Measurements from ENCODE around the gene GIGYF1.
"Not testable (repeated sequence)": the region's sequence is repeated elsewhere in the genome, so short reads cannot be mapped to it uniquely, and the experiment has no call there.

The GIGYF1 gene

GRCh38 chr7:100720279-100720670, 26.2 kb upstream of the GIGYF1 start, which contains the start of gene EPO:
EPO (plus strand) TSS chr7:100720468; CDS start chr7:100720981, 513 bp downstream.
- Mint-ChIP-seq H3K27me3 (peaks cover 38% of the 10 kb centered on the region), H3K9me3 (no peaks in the 10 kb centered on the region), H3K27ac (no peak within 1 kb of the TSS), H3K36me3 (ENCODE audit: low read depth) (no peaks in the 10 kb centered on the region), H3K4me3 (no peak within 1 kb of the TSS), H3K4me1 (peaks cover 3% of the 10 kb centered on the region)
- no peak for ATAC-seq
- no peak for DNase-seq

- no peaks in the 10 kb centered on the region for H3K4me1 Mint-ChIP-seq
- DNase-seq (no peak), ATAC-seq (no peak)
- no peaks in the 10 kb centered on the region for H3K36me3 Mint-ChIP-seq (ENCODE audit: low read depth)
- peaks cover 35% of the 10 kb centered on the region for H3K27me3 Mint-ChIP-seq
- H3K4me3 Mint-ChIP-seq, result no peak overlapping the region
- no peaks in the 10 kb centered on the region for H3K9me3 Mint-ChIP-seq
- H3K27ac Mint-ChIP-seq, result no peak overlapping the region
Observed at GRCh38 chr7:100719523-100720278, 25.7 kb upstream of the GIGYF1 start.

GRCh38 chr7:100717073-100717472, 23.0 kb upstream of the GIGYF1 start:
- H3K4me1 Mint-ChIP-seq; DNase-seq; H3K27ac Mint-ChIP-seq; ATAC-seq; H3K9me3 Mint-ChIP-seq; H3K4me3 Mint-ChIP-seq; H3K36me3 Mint-ChIP-seq (ENCODE audit: low read depth): not testable (repeated sequence)
- peaks cover 26% of the 10 kb centered on the region for H3K27me3 Mint-ChIP-seq

GRCh38 chr7:100714725-100715124, 20.7 kb upstream of the GIGYF1 start:
- H3K27ac Mint-ChIP-seq, result no peak overlapping the region
- no peak overlapping the region for H3K4me3 Mint-ChIP-seq
- DNase-seq (no peak), ATAC-seq (no peak)
- no peaks in the 10 kb centered on the region for H3K36me3 Mint-ChIP-seq (ENCODE audit: low read depth)
- H3K9me3 Mint-ChIP-seq, result no peaks in the 10 kb centered on the region
- peaks cover 8% of the 10 kb centered on the region for H3K27me3 Mint-ChIP-seq
- no peaks in the 10 kb centered on the region for H3K4me1 Mint-ChIP-seq

- Mint-ChIP-seq H3K27me3 (no peaks in the 10 kb centered on the region), H3K36me3 (ENCODE audit: low read depth) (peaks cover 15% of the 10 kb centered on the region), H3K4me1 (peaks cover 10% of the 10 kb centered on the region), H3K27ac (no peak overlapping the region), H3K4me3 (no peak overlapping the region), H3K9me3 (no peaks in the 10 kb centered on the region)
- ATAC-seq (no peak), DNase-seq (no peak)
Observed at GRCh38 chr7:100711369-100711768, 17.3 kb upstream of the GIGYF1 start.

GRCh38 chr7:100710452-100710851, 16.4 kb upstream of the GIGYF1 start:
- Mint-ChIP-seq H3K27ac (no peak overlapping the region), H3K4me1 (peaks cover 10% of the 10 kb centered on the region), H3K36me3 (ENCODE audit: low read depth) (peaks cover 17% of the 10 kb centered on the region), H3K27me3 (no peaks in the 10 kb centered on the region), H3K4me3 (no peak overlapping the region), H3K9me3 (no peaks in the 10 kb centered on the region)
- no peak for ATAC-seq
- no peak for DNase-seq

GRCh38 chr7:100708395-100708794, 14.3 kb upstream of the GIGYF1 start:
- Mint-ChIP-seq H3K27me3 (no peaks in the 10 kb centered on the region), H3K27ac (no peak overlapping the region), H3K9me3 (no peaks in the 10 kb centered on the region), H3K36me3 (ENCODE audit: low read depth) (peaks cover 17% of the 10 kb centered on the region), H3K4me3 (peak overlapping the region; percentile 94), H3K4me1 (peaks cover 13% of the 10 kb centered on the region)
- DNase-seq (no peak), ATAC-seq (no peak)

- Mint-ChIP-seq H3K36me3 (ENCODE audit: low read depth) (peaks cover 17% of the 10 kb centered on the region), H3K4me1 (peaks cover 13% of the 10 kb centered on the region), H3K27me3 (no peaks in the 10 kb centered on the region), H3K9me3 (no peaks in the 10 kb centered on the region), H3K4me3 (peak overlapping the region; percentile 94), H3K27ac (peak overlapping the region; percentile 93)
- DNase-seq (peak; percentile 9), ATAC-seq (no peak)
Observed at GRCh38 chr7:100706672-100707311, 12.7 kb upstream of the GIGYF1 start.

- ATAC-seq (peak; percentile 97), DNase-seq (peak; percentile 100)
- H3K4me1 Mint-ChIP-seq, result peaks cover 13% of the 10 kb centered on the region
- peak within 1 kb of the TSS; percentile 93 for H3K27ac Mint-ChIP-seq
- H3K27me3 Mint-ChIP-seq, result peaks cover 2% of the 10 kb centered on the region
- no peaks in the 10 kb centered on the region for H3K9me3 Mint-ChIP-seq
- peak within 1 kb of the TSS; percentile 94 for H3K4me3 Mint-ChIP-seq
- peaks cover 17% of the 10 kb centered on the region for H3K36me3 Mint-ChIP-seq (ENCODE audit: low read depth)
Observed at GRCh38 chr7:100705753-100706671, 12.0 kb upstream of the GIGYF1 start, which contains the start of gene POP7. POP7 (plus strand) TSS chr7:100706121; CDS start chr7:100706831, 710 bp downstream.

- Mint-ChIP-seq H3K36me3 (ENCODE audit: low read depth) (peaks cover 17% of the 10 kb centered on the region), H3K9me3 (no peaks in the 10 kb centered on the region), H3K4me1 (peaks cover 13% of the 10 kb centered on the region), H3K4me3 (peak overlapping the region; percentile 94), H3K27me3 (peaks cover 2% of the 10 kb centered on the region), H3K27ac (peak overlapping the region; percentile 93)
- DNase-seq (peak; percentile 91), ATAC-seq (peak; percentile 64)
Observed at GRCh38 chr7:100705320-100705752, 11.3 kb upstream of the GIGYF1 start.

- not testable (repeated sequence) for ATAC-seq; H3K4me3 Mint-ChIP-seq; DNase-seq; H3K36me3 Mint-ChIP-seq (ENCODE audit: low read depth); H3K9me3 Mint-ChIP-seq; H3K4me1 Mint-ChIP-seq; H3K27me3 Mint-ChIP-seq; H3K27ac Mint-ChIP-seq
Observed at GRCh38 chr7:100701089-100701488, 7.0 kb upstream of the GIGYF1 start.

GRCh38 chr7:100699018-100699417, 5.0 kb upstream of the GIGYF1 start:
- peaks cover 14% of the 10 kb centered on the region for H3K27me3 Mint-ChIP-seq
- ATAC-seq (no peak), DNase-seq (no peak)
- no peaks in the 10 kb centered on the region for H3K9me3 Mint-ChIP-seq
- no peaks in the 10 kb centered on the region for H3K36me3 Mint-ChIP-seq (ENCODE audit: low read depth)
- peaks cover 15% of the 10 kb centered on the region for H3K4me1 Mint-ChIP-seq
- H3K27ac Mint-ChIP-seq, result no peak overlapping the region
- no peak overlapping the region for H3K4me3 Mint-ChIP-seq

- Mint-ChIP-seq H3K4me1 (peaks cover 36% of the 10 kb centered on the region), H3K27ac (peak overlapping the region; percentile 46), H3K4me3 (peak overlapping the region; percentile 59), H3K9me3 (no peaks in the 10 kb centered on the region), H3K36me3 (ENCODE audit: low read depth) (peaks cover 5% of the 10 kb centered on the region), H3K27me3 (peaks cover 13% of the 10 kb centered on the region)
- no peak for ATAC-seq
- DNase-seq, result no peak
Observed at GRCh38 chr7:100696123-100696521, 2.1 kb upstream of the GIGYF1 start.

- Mint-ChIP-seq H3K27me3 (peaks cover 9% of the 10 kb centered on the region), H3K4me3 (peak overlapping the region; percentile 98), H3K36me3 (ENCODE audit: low read depth) (peaks cover 5% of the 10 kb centered on the region), H3K9me3 (no peaks in the 10 kb centered on the region), H3K27ac (peak overlapping the region; percentile 91), H3K4me1 (peaks cover 49% of the 10 kb centered on the region)
- no peak for DNase-seq
- ATAC-seq, result peak; percentile 22
Observed at GRCh38 chr7:100693312-100694097, 545 bp downstream of the GIGYF1 start.

All from activated naive CD8-positive, alpha-beta T cell treated with anti-CD3 and anti-CD28 coated beads, Interleukin-2, amount 50 U/mL, for 24 hours (primary cell).